ENCODE data around the gene HLA-DOA. TPM values are rescaled to one million over a fixed set of nuclear protein-coding genes. Genes with fewer than 3 reads are reported as not detected.
A peak's percentile ranks its signal among the peaks of the same experiment; 100 is the strongest.

The HLA-DOA gene
- 0.70 TPM for total RNA-seq

GRCh38 chr6:33008944-33009861 is at the start of gene HLA-DOA:
HLA-DOA (minus strand) TSS chr6:33009591.
- DNase-seq (ENCODE audit: low spot score) (no peak), ATAC-seq (peak; percentile 36)

- DNase-seq (ENCODE audit: low spot score) (no peak), ATAC-seq (no peak)
These were observed 48.1 kb upstream of the HLA-DOA start for GRCh38 chr6:33057222-33058150.

GRCh38 chr6:33053230-33053629 is 43.8 kb upstream of the HLA-DOA start:
- peak; percentile 83 for ATAC-seq
- DNase-seq (ENCODE audit: low spot score), result no peak

- DNase-seq (ENCODE audit: low spot score) (no peak), ATAC-seq (no peak)
These were observed 43.2 kb upstream of the HLA-DOA start for GRCh38 chr6:33052627-33053026.

- no peak for ATAC-seq
These were observed 40.8 kb upstream of the HLA-DOA start for GRCh38 chr6:33050014-33050810.

GRCh38 chr6:33049323-33050013 is 40.1 kb upstream of the HLA-DOA start:
- DNase-seq (ENCODE audit: low spot score), result no peak
- ATAC-seq, result no peak

More at GRCh38 chr6:33050014-33050810, 40.8 kb upstream of the HLA-DOA start:
- no peak for DNase-seq (ENCODE audit: low spot score)

- DNase-seq (ENCODE audit: low spot score), result no peak
- ATAC-seq, result no peak
These were observed 30.8 kb upstream of the HLA-DOA start for GRCh38 chr6:33040157-33040556.

GRCh38 chr6:33036535-33036934 is 27.1 kb upstream of the HLA-DOA start:
- ATAC-seq, result peak; percentile 68
- no peak for DNase-seq (ENCODE audit: low spot score)

- DNase-seq (ENCODE audit: low spot score) (no peak), ATAC-seq (no peak)
These were observed 25.2 kb upstream of the HLA-DOA start for GRCh38 chr6:33034554-33034953.

- no peak for ATAC-seq
These were observed 20.9 kb upstream of the HLA-DOA start for GRCh38 chr6:33030245-33030644.

GRCh38 chr6:33029328-33030184 is 20.2 kb upstream of the HLA-DOA start:
- DNase-seq (ENCODE audit: low spot score) (no peak), ATAC-seq (peak; percentile 69)

More at GRCh38 chr6:33030245-33030644, 20.9 kb upstream of the HLA-DOA start:
- DNase-seq (ENCODE audit: low spot score), result no peak

- DNase-seq (ENCODE audit: low spot score), result no peak
- no peak for ATAC-seq
These were observed 18.9 kb upstream of the HLA-DOA start for GRCh38 chr6:33028220-33028849.

- DNase-seq (ENCODE audit: low spot score) (no peak), ATAC-seq (no peak)
These were observed 15.1 kb upstream of the HLA-DOA start for GRCh38 chr6:33024521-33024920.

- no peak for DNase-seq (ENCODE audit: low spot score)
- ATAC-seq, result no peak
These were observed 14.1 kb upstream of the HLA-DOA start for GRCh38 chr6:33023536-33023935.

- no peak for DNase-seq (ENCODE audit: low spot score)
- ATAC-seq, result no peak
These were observed 12.5 kb upstream of the HLA-DOA start for GRCh38 chr6:33021917-33022316.

GRCh38 chr6:33019372-33019771 is 10.0 kb upstream of the HLA-DOA start:
- DNase-seq (ENCODE audit: low spot score) (no peak), ATAC-seq (peak; percentile 30)

GRCh38 chr6:33018904-33019303 is 9.5 kb upstream of the HLA-DOA start:
- peak; percentile 91 for ATAC-seq
- peak; percentile 63 for DNase-seq (ENCODE audit: low spot score)

- no peak for ATAC-seq
These were observed 9.0 kb upstream of the HLA-DOA start for GRCh38 chr6:33018418-33018817.

More at GRCh38 chr6:33018418-33018817, 9.0 kb upstream of the HLA-DOA start:
- no peak for DNase-seq (ENCODE audit: low spot score)

All from left lobe of liver (tissue), 2 donors.